Activated T-helper 1 cell treated with Interleukin-2 at 50 U/mL for 16 hours (primary cell): ENCODE measurements around the gene NDUFS8.

ENCODE experiments used
- DNase-seq: peaks from one replicate; pipeline ENCODE4 v3.0.0-alpha.2; 2020; ENCODE audit warnings: low read depth

NDUFS8 gene

GRCh38 chr11:68003846-68004550, 26.5 kb upstream of the NDUFS8 start, which contains the start of gene UNC93B1:
Gene UNC93B1 (minus strand): TSS chr11:68004097. CDS start chr11:68004043, 54 bp downstream.
- peak; percentile 68 for DNase-seq

GRCh38 chr11:68004551-68005335, 25.7 kb upstream of the NDUFS8 start:
- no peak for DNase-seq

- DNase-seq = no peak
Measured at GRCh38 chr11:68006606-68007166, 23.8 kb upstream of the NDUFS8 start.

- no peak for DNase-seq
Measured at GRCh38 chr11:68007498-68008380, 22.7 kb upstream of the NDUFS8 start.

GRCh38 chr11:68008381-68009337, 21.8 kb upstream of the NDUFS8 start:
- no peak for DNase-seq

GRCh38 chr11:68009391-68010089, 20.9 kb upstream of the NDUFS8 start:
- DNase-seq = no peak

GRCh38 chr11:68010090-68011041, 20.1 kb upstream of the NDUFS8 start, which contains the start of gene ALDH3B1:
Gene ALDH3B1 (plus strand): TSS chr11:68010327. CDS start chr11:68015298, 4,971 bp downstream.
- no peak for DNase-seq

- DNase-seq = no peak
Measured at GRCh38 chr11:68011051-68011943, 19.2 kb upstream of the NDUFS8 start.

- DNase-seq = no peak
Measured at GRCh38 chr11:68012044-68012842, 18.2 kb upstream of the NDUFS8 start.

- no peak for DNase-seq
Measured at GRCh38 chr11:68012843-68013610, 17.5 kb upstream of the NDUFS8 start.

- DNase-seq = no peak
Measured at GRCh38 chr11:68013611-68014156, 16.8 kb upstream of the NDUFS8 start.

- no peak for DNase-seq
Measured at GRCh38 chr11:68014157-68014946, 16.1 kb upstream of the NDUFS8 start.

GRCh38 chr11:68014947-68015447, 15.5 kb upstream of the NDUFS8 start:
- DNase-seq = no peak

- no peak for DNase-seq
Measured at GRCh38 chr11:68015467-68015866, 15.0 kb upstream of the NDUFS8 start.
